H7 (cell line): ENCODE data around the gene PLA2G4B. TPM values are rescaled to one million over a fixed set of nuclear protein-coding genes. Genes with fewer than 3 reads are reported as not detected.

ENCODE experiments used
- DNase-seq: peaks from one replicate; pipeline ENCODE4 v3.0.0; 2012
- H3K27me3 ChIP-seq: 2 replicates; pipeline ENCODE4 v1.6.0; 2011; ENCODE audit warnings: mild to moderate bottlenecking, low read length; ENCODE audit not compliant: control insufficient read depth, insufficient read depth
- H3K36me3 ChIP-seq: replicated peaks from 2 replicates; pipeline ENCODE4 v1.5.1; 2011; ENCODE audit warnings: low read length; ENCODE audit not compliant: control insufficient read depth, insufficient read depth
- H3K4me3 ChIP-seq: 2 replicates; pipeline ENCODE4 v1.5.1; 2011; ENCODE audit warnings: low read depth, mild to moderate bottlenecking, control low read depth, low read length, moderate library complexity; ENCODE audit not compliant: insufficient read depth
- total RNA-seq: library from RNA; depleted of rRNA; stranded (reverse); fragments of >200 nt; shearing (Covaris generic); gene quantifications from 2 replicates; pipeline ENCODE4 v1.2.3, GENCODE V29; 2014; rRNA removed

The PLA2G4B gene, protein sequence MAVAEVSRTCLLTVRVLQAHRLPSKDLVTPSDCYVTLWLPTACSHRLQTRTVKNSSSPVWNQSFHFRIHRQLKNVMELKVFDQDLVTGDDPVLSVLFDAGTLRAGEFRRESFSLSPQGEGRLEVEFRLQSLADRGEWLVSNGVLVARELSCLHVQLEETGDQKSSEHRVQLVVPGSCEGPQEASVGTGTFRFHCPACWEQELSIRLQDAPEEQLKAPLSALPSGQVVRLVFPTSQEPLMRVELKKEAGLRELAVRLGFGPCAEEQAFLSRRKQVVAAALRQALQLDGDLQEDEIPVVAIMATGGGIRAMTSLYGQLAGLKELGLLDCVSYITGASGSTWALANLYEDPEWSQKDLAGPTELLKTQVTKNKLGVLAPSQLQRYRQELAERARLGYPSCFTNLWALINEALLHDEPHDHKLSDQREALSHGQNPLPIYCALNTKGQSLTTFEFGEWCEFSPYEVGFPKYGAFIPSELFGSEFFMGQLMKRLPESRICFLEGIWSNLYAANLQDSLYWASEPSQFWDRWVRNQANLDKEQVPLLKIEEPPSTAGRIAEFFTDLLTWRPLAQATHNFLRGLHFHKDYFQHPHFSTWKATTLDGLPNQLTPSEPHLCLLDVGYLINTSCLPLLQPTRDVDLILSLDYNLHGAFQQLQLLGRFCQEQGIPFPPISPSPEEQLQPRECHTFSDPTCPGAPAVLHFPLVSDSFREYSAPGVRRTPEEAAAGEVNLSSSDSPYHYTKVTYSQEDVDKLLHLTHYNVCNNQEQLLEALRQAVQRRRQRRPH
- total RNA-seq: 3.0 and 5.3 TPM in 2 replicates

DNA sequence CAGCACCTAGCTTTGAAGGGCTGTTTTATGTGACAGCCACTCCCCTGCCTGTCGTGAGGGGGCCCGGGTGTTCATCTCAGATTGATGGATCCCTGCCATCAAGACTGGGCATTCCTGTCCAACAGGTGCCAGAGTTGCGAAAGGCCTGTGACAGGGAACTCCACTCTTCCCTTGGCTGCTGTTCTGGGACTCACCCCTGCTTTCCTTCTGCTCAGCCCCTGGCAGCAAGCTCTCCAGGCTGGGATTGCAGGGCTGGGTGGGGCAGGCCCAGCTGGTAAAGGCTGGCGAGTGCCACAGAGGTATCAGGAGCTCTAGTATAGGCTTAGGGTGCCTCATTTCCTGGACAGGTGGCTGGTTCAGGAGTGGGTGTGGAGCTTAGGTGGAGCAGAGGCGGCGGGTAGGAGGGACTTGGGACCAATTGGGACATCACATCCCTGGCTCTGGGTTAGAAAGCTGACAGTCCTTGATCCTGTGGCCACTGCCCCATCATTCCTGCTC is at the start of gene PLA2G4B:
Gene PLA2G4B (plus strand): TSS at position 448 of the 498 bp plus-strand sequence. CDS start 67 bp downstream, outside the sequence.
- Histone ChIP-seq H3K36me3 (no peaks in the 10 kb centered on the region; the same call in 1 of the 2 replicates), H3K4me3 (no peak within 1 kb of the TSS), H3K27me3 (no peaks in the 10 kb centered on the region)
- no peak for DNase-seq

DNA sequence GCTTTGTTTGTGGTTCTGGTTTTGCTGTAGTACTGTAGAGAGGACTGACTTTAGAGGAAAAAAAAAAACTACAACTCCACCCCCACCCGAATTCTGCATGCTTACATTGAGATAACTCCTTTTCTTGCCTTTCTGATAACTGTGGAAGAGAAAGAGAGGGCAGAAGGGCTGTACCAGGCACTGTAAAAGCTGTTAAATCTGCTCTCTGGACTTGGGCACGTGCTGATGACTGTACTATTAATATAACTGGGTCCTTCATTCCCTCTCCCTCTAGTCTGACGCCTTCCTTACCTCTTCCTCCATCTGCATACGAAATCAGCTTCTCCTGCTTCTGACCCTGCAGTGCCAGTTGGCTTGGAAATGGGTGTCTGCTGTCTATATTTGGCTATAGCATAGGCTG is 49.4 kb upstream of the PLA2G4B start:
- DNase-seq: no peak
- H3K4me3 ChIP-seq: no peak overlapping the region

DNA sequence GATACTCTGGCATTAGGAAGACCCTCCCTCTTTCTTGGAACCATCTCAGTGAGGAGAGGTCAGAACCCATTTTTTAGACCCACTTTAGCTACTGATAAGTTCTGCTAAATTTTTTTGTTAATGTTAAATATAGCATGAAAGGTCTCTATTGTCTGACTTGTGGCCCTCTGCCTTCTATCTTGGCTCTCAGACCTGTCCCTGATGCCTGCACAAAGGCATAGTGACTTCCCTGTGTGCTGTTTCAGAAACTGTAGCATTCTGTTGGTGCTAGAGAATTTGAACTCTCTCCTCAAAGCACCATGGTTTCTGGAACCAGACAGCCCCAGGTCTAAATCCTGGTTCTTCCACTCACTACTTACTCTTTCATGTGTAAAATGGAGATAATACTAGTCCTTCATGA is 49.0 kb upstream of the PLA2G4B start:
- no peak for DNase-seq
- no peak overlapping the region for H3K4me3 ChIP-seq
- H3K27me3 ChIP-seq: no peaks in the 10 kb centered on the region
- no peaks in the 10 kb centered on the region for H3K36me3 ChIP-seq

More for the DNA sequence above, 49.4 kb upstream of the PLA2G4B start:
- Histone ChIP-seq H3K36me3 (no peaks in the 10 kb centered on the region), H3K27me3 (no peaks in the 10 kb centered on the region)

DNA sequence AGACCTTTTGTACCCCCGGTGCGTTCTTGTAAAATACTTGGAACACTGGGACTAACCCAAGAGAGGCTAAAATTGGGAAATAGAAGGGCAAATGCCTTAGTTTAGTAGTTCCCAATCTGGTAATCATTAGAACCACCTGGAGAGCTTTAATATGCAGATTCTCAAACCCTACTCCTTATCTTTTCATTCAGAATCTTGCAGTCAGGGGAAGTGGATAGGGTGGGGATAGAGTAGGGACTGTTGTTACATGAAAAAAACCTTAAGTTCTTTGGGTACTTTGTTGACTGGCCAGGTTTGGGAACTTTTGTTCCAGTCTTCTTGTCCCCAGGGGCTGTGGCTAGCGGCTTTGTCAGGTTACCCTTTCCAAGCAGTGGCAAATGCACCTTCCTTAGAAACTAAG is 48.5 kb upstream of the PLA2G4B start:
- no peaks in the 10 kb centered on the region for H3K27me3 ChIP-seq
- no peaks in the 10 kb centered on the region for H3K36me3 ChIP-seq
- no peak overlapping the region for H3K4me3 ChIP-seq
- no peak for DNase-seq

DNA sequence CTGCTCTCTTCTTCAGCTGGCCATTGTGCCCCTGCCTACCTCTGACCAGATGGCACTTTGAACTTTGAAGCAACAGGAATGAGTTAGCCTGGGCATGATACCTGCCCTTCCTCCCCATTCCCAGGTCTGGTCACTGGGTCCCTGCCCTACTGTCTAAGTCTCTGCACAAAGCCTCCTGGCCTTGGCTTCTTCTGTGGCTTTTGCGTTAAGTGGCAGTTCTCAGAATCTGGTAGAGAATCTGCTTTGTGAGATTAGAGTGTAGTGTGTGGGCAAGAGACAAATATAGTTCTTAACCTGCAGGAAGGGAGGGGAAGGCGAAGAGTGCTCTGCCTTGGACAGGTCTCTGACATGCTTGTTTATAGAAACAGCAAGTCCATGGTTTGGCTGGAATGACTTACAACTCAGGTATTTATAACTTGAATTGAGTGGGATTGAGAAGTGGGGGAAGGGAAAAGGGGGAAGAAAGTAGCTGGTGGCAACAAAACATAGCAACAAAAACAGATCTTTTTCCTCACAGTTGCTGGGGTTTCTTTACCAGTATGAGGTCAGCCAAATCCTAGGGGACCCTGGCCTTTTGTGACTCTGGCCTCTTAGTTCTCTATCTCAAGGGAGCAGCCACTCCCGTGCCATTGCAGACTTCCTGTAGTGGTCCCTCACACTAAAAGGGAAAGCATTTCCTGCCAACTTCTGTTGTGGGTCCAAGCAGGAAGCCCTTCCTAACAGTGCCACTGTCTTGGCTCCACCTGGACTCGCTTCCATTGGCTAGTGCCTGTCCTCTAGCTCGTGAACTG is 47.7 kb upstream of the PLA2G4B start:
- no peaks in the 10 kb centered on the region for H3K36me3 ChIP-seq
- no peaks in the 10 kb centered on the region for H3K27me3 ChIP-seq
- no peak overlapping the region for H3K4me3 ChIP-seq
- no peak for DNase-seq

DNA sequence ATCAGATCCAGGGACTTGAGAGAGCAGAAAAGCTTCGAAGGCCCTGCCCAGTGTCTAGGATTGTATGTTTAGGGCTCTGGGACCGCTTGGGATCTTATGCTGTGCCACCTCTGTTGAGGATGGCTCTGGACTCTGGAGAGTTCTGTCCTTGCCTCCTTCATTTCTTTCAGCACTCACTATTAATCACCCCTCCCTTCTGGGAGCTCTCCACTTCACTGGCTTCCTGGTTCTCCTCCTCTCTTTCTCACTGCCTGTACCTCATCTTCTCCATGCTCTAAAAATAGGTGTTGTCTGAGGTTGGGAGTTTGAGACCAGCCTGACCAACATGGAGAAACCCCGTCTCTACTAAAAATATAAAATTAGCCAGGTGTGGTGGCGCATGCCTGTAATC is 47.1 kb upstream of the PLA2G4B start:
- DNase-seq: no peak
- no peaks in the 10 kb centered on the region for H3K36me3 ChIP-seq
- no peak overlapping the region for H3K4me3 ChIP-seq
- H3K27me3 ChIP-seq: no peaks in the 10 kb centered on the region

DNA sequence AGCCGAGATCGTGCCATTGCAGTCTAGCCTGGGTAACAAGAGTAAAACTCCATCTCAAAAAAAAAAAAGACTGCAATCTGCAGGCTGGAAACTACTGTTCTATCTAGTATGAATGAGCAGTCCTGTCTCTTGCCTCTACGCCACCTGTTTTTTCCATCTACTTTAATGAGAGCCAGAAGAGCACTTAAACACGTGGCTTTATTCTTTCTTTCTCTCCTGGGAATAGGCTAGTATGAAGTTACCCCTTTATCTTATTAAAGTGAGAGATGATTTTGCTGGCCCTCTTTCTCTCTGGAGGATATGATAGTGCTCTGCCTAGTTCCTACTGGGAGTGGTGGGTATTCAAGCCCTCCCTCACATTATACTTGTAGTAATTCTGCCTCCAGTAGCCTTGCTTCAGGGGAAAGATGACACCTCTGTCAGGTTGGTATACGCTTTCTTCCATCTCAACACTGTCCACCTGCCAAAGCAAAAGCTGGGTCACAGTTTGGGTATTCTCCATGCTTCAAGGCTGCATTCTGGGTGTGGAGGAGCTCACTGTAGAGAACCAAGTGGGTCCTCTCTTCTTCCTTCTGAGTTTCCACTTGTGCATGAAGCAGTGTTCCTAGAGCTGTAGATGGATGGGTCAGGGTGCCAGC is 46.5 kb upstream of the PLA2G4B start:
- Histone ChIP-seq H3K36me3 (no peaks in the 10 kb centered on the region), H3K27me3 (no peaks in the 10 kb centered on the region), H3K4me3 (no peak overlapping the region)
- DNase-seq: no peak

DNA sequence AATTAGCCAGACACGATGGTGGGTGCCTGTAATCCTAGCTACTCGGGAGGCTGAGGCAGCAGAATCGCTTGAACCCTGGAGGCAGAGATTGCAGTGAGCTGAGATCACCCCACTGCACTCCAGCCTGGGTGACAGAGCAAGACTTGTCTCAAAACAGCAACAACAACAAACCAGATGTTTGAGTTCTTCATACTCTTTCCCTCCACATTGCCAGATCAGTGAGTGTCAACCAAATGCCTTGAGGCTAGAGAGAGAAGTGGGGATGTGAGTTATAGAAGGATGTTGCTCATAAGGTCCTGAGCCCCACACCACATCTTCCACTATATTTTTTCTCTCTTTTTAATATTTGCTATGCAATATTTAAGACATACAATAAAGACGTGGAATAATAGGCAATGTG is 44.6 kb upstream of the PLA2G4B start:
- Histone ChIP-seq H3K36me3 (no peaks in the 10 kb centered on the region), H3K4me3 (no peak overlapping the region), H3K27me3 (no peaks in the 10 kb centered on the region)
- no peak for DNase-seq

DNA sequence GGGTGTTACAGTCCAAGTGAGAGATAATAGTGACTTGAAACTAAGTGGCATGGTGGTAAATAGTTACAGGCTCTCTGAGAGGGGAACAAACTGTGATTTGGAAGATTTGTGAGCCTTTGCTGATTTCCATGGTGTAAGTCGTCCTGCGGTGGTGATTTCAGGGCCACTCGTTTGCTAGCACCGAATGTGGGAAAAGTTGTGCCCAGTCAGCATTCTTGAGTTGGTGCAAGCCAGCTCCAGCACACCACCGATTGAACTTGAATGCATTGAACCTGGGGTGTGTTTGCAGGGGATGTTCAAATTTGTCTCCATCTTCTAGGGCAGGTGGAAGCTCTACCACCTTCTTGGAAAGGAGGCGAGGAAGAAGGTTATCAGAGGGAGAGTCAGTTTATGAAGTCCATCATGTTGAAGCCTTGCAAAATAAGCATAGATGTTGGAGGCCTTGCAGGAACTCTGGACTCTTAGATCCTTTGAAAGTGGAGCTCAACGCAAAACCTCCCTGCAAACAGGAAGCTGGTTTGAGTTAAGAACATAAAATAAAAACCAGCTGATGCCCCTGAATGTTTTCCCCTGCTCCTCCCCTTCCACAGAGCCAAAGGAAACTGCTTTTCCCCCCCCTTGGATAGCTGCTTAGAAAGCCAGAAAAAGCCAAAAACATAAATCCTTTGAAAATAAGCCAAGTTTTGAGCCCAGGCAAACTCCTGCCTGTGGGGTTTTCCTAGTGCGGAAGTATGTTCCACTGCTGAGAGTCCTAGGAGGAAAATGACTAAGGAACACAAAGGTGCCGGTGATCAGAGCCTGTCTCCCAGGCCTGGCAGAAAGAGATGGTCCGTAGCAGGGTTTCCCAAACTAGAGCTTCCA is 42.4 kb upstream of the PLA2G4B start:
- Histone ChIP-seq H3K27me3 (no peaks in the 10 kb centered on the region), H3K4me3 (no peak overlapping the region), H3K36me3 (no peaks in the 10 kb centered on the region)
- no peak for DNase-seq

DNA sequence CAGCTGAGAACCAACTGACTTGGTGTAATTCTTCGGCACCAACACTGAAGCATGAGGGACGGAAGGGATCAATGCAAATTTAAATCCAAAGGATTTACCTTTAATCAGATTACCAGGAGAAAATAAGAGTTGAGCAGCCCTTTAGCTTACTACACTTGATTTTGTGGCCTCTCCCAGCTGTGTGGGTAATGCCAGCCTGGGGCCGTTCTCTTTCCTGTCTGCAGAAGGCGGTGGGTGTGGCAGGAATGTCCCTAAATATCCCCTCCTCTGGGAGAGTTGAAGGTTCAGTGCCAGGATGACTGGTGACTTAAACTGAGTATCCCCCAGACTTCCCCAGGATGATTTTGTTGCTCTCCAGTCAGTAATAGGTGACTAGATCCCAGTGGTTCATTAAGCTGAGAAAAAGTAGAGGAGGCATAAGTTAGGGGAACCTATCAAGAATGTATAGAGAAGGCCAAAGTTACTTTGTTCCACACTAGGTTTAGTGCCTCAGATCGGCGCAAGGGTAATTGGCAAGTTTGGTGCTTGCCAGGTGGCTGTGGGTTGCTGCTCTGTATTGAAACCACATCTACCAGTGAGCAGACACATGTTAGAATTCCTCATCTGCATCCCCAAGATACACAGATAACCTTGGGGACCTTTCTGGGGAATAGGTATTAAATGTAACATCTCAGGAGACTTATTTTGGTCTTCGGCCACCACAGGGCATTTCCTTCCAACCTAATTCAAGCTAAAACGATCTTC is 41.3 kb upstream of the PLA2G4B start:
- Histone ChIP-seq H3K36me3 (no peaks in the 10 kb centered on the region), H3K4me3 (no peak overlapping the region), H3K27me3 (no peaks in the 10 kb centered on the region)
- DNase-seq: no peak

DNA sequence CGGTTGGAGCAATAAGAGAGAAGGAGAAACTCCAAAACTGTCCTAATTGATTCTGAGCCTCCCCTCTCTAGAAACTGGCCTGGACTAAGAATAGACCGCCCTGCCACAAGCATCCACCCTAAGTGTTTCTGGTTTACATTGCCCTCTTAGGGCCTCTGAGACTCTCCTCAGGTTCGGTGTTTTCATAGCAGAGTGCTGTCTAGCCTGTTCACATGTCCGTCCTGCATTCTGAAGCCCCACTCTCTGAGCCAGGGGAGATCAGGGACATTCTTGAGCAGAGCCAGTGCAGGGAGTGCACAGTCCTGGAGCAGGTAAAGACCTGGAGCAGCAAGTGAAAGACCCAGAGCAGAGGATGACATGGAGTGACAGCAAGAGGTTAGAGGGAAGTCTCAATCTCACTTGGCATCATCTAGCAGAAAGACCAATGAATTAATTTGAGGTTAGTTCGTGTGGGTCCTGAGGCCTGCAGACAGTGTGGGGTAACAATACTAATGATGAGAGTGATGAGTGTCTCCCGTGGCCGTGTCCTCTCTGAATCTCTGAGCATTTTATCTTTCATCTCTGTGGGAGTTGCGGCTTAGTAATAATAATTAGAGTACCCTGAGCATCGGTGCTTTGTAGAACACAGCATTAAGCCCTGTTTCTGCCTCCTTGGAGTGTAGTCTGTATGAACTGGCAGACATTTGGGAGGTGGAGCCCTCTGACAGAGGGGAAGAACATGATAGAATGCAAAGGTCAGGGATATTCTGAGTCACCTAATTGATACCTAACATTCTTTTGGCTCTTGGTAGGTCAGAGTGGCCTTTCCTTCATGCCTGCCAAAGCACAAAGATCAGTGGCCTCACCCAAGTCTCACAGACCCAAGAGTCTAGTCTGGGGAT is 39.8 kb upstream of the PLA2G4B start:
- Histone ChIP-seq H3K4me3 (no peak overlapping the region), H3K27me3 (no peaks in the 10 kb centered on the region), H3K36me3 (no peaks in the 10 kb centered on the region)
- no peak for DNase-seq

DNA sequence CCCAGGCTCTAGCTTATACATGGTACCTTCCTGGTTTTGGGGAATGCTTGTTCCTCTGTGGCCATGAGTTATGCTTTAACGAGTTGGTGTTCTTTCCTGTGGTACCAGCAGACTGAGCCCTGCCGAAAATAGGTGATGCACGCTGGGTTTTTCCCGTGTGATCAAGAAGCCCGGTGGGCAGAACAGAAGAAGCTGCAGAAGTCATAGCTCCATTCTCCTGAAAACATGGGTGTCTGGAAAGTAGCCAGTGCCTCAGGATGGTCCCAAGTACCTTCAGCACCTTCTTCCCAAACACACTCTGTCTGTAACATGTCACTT is 39.2 kb upstream of the PLA2G4B start:
- H3K27me3 ChIP-seq: no peaks in the 10 kb centered on the region
- no peaks in the 10 kb centered on the region for H3K36me3 ChIP-seq
- DNase-seq: no peak
- no peak overlapping the region for H3K4me3 ChIP-seq
